SK-N-SH treated with all-trans-retinoic acid at 6 μM for 48 hours (cell line): ENCODE results near the gene KIF12.

ENCODE experiments used
- ATAC-seq: fragments of 200-7000 bp; cut with Tn5 transposase; 3 replicates; pipeline ENCODE4 v1.9.1; 2020; ENCODE audit warnings: mild to moderate bottlenecking, moderate library complexity
- ARNTL ChIP-seq: fragments of 450-650 bp; formaldehyde crosslinking; IDR thresholded peaks from 2 replicates; pipeline ENCODE4 v1.5.0; 2020; ENCODE audit warnings: low read depth, mild to moderate bottlenecking, moderate library complexity, borderline replicate concordance
- BACH2 ChIP-seq: fragments of 250-450 bp; sonication (Bioruptor Pico); IDR thresholded peaks from 2 replicates; pipeline ENCODE4 v1.9.0; 2021; ENCODE audit warnings: mild to moderate bottlenecking, borderline replicate concordance
- CREB5 ChIP-seq: fragments of 250-450 bp; sonication (Bioruptor Pico); IDR thresholded peaks from 2 replicates; pipeline ENCODE4 v1.5.1; 2020; ENCODE audit warnings: low read depth, mild to moderate bottlenecking, moderate library complexity
- CSDC2 ChIP-seq: fragments of 250-450 bp; sonication (Bioruptor Pico); IDR thresholded peaks from 2 replicates; pipeline ENCODE4 v1.5.0; 2020; ENCODE audit warnings: mild to moderate bottlenecking, moderate library complexity
- CSRNP3 ChIP-seq: fragments of 250-450 bp; sonication (Bioruptor Pico); IDR thresholded peaks from 2 replicates; pipeline ENCODE4 v1.5.1; 2021; ENCODE audit warnings: mild to moderate bottlenecking, moderate library complexity
- GLIS3 ChIP-seq: fragments of 250-450 bp; sonication (Bioruptor Pico); IDR thresholded peaks from 2 replicates; pipeline ENCODE4 v1.5.0; 2020; ENCODE audit warnings: mild to moderate bottlenecking, moderate library complexity
- ISL1 ChIP-seq: fragments of 250-450 bp; sonication (Bioruptor Pico); IDR thresholded peaks from 2 replicates; pipeline ENCODE4 v2.1.2; 2022; ENCODE audit warnings: mild to moderate bottlenecking, moderate library complexity
- OSR1 ChIP-seq: fragments of 250-450 bp; sonication (Bioruptor Pico); IDR thresholded peaks from 2 replicates; pipeline ENCODE4 v1.8.0; 2022; ENCODE audit warnings: moderate library complexity, mild to moderate bottlenecking, inconsistent platforms
- PPARA ChIP-seq: fragments of 250-450 bp; sonication (Bioruptor Pico); IDR thresholded peaks from 2 replicates; pipeline ENCODE4 v1.5.0; 2020; ENCODE audit warnings: mild to moderate bottlenecking, borderline replicate concordance
- SNAI2 ChIP-seq: fragments of 250-450 bp; sonication (Bioruptor Pico); IDR thresholded peaks from 2 replicates; pipeline ENCODE4 v1.5.0; 2020; ENCODE audit warnings: mild to moderate bottlenecking, moderate library complexity
- TCF4 ChIP-seq: fragments of 250-450 bp; sonication (Bioruptor Pico); IDR thresholded peaks from 2 replicates; pipeline ENCODE4 v1.8.0; 2021; ENCODE audit warnings: mild to moderate bottlenecking, moderate library complexity, borderline replicate concordance
- TOX ChIP-seq: fragments of 250-450 bp; sonication (Bioruptor Pico); IDR thresholded peaks from 2 replicates; pipeline ENCODE4 v1.8.0; 2021; ENCODE audit warnings: mild to moderate bottlenecking, moderate library complexity, borderline replicate concordance
- TSHZ2 ChIP-seq: fragments of 250-450 bp; sonication (Bioruptor Pico); IDR thresholded peaks from 2 replicates; pipeline ENCODE4 v1.5.0; 2020; ENCODE audit warnings: mild to moderate bottlenecking, moderate library complexity
- ZC3H10 ChIP-seq: fragments of 250-450 bp; sonication (Bioruptor Pico); IDR thresholded peaks from 2 replicates; pipeline ENCODE4 v1.5.1; 2021; ENCODE audit warnings: mild to moderate bottlenecking, moderate library complexity
- ZFP30 ChIP-seq: fragments of 450-650 bp; formaldehyde crosslinking; IDR thresholded peaks from 2 replicates; pipeline ENCODE4 v1.5.0; 2022; ENCODE audit warnings: mild to moderate bottlenecking, moderate library complexity
- ZNF565 ChIP-seq: fragments of 450-650 bp; formaldehyde crosslinking; conservative IDR thresholded peaks from 2 replicates; pipeline ENCODE4 v1.5.0; 2020; ENCODE audit warnings: low read depth, mild to moderate bottlenecking, moderate library complexity
- ZNF8 ChIP-seq: fragments of 450-650 bp; formaldehyde crosslinking; IDR thresholded peaks from 2 replicates; pipeline ENCODE4 v1.5.0; 2020; ENCODE audit warnings: mild to moderate bottlenecking, moderate library complexity
- TF ChIP-seq, protein P1 (sequence below): fragments of 250-450 bp; sonication (Bioruptor Pico); IDR thresholded peaks from 2 replicates; pipeline ENCODE4 v1.8.0; 2020; ENCODE audit warnings: mild to moderate bottlenecking, moderate library complexity, borderline replicate concordance
- TF ChIP-seq, protein P2 (sequence below): fragments of 250-450 bp; sonication (Bioruptor Pico); IDR thresholded peaks from 2 replicates; pipeline ENCODE4 v1.8.0; 2021; ENCODE audit warnings: low read depth, mild to moderate bottlenecking, moderate library complexity, borderline replicate concordance

Gene KIF12

DNA sequence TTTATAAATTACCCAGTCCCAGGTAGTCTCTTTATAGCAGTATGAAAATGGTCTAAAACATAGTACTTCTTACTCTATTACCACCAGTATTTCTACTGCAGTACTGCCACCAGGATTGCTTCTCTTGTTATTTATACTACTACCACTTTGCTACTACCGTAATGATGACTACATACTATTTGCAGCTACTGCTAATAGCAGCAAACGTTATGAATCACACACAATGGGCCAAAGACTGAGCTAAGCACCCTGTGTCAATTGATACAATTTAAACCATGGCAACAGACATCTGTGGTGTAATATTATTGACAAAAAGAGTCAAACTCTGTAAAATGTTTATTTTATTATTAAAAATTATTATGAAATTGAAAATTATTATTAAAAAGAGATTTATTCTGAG is 15.3 kb upstream of the KIF12 start:
- TF ChIP-seq CSRNP3 (CRISPR knock-in tag) (no peak), SNAI2 (CRISPR knock-in tag) (no peak), CSDC2 (CRISPR knock-in tag) (no peak), TCF4 (CRISPR knock-in tag) (no peak), ARNTL (CRISPR knock-in tag) (no peak), BACH2 (no peak), CREB5 (CRISPR knock-in tag) (no peak), ZNF565 (no peak), ZC3H10 (CRISPR knock-in tag) (no peak), ISL1 (CRISPR knock-in tag) (no peak), ZNF8 (CRISPR knock-in tag) (no peak), PPARA (CRISPR knock-in tag) (no peak), TSHZ2 (CRISPR knock-in tag) (no peak), GLIS3 (CRISPR knock-in tag) (no peak), ZFP30 (no peak), OSR1 (CRISPR knock-in tag) (no peak), TOX (CRISPR knock-in tag) (no peak)
- TF ChIP-seq, protein P1, sequence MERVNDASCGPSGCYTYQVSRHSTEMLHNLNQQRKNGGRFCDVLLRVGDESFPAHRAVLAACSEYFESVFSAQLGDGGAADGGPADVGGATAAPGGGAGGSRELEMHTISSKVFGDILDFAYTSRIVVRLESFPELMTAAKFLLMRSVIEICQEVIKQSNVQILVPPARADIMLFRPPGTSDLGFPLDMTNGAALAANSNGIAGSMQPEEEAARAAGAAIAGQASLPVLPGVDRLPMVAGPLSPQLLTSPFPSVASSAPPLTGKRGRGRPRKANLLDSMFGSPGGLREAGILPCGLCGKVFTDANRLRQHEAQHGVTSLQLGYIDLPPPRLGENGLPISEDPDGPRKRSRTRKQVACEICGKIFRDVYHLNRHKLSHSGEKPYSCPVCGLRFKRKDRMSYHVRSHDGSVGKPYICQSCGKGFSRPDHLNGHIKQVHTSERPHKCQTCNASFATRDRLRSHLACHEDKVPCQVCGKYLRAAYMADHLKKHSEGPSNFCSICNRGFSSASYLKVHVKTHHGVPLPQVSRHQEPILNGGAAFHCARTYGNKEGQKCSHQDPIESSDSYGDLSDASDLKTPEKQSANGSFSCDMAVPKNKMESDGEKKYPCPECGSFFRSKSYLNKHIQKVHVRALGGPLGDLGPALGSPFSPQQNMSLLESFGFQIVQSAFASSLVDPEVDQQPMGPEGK = no peak
- TF ChIP-seq, protein P2, sequence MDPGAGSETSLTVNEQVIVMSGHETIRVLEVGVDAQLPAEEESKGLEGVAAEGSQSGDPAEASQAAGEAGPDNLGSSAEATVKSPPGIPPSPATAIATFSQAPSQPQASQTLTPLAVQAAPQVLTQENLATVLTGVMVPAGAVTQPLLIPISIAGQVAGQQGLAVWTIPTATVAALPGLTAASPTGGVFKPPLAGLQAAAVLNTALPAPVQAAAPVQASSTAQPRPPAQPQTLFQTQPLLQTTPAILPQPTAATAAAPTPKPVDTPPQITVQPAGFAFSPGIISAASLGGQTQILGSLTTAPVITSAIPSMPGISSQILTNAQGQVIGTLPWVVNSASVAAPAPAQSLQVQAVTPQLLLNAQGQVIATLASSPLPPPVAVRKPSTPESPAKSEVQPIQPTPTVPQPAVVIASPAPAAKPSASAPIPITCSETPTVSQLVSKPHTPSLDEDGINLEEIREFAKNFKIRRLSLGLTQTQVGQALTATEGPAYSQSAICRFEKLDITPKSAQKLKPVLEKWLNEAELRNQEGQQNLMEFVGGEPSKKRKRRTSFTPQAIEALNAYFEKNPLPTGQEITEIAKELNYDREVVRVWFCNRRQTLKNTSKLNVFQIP (CRISPR knock-in tag) = no peak
- ATAC-seq = no peak

DNA sequence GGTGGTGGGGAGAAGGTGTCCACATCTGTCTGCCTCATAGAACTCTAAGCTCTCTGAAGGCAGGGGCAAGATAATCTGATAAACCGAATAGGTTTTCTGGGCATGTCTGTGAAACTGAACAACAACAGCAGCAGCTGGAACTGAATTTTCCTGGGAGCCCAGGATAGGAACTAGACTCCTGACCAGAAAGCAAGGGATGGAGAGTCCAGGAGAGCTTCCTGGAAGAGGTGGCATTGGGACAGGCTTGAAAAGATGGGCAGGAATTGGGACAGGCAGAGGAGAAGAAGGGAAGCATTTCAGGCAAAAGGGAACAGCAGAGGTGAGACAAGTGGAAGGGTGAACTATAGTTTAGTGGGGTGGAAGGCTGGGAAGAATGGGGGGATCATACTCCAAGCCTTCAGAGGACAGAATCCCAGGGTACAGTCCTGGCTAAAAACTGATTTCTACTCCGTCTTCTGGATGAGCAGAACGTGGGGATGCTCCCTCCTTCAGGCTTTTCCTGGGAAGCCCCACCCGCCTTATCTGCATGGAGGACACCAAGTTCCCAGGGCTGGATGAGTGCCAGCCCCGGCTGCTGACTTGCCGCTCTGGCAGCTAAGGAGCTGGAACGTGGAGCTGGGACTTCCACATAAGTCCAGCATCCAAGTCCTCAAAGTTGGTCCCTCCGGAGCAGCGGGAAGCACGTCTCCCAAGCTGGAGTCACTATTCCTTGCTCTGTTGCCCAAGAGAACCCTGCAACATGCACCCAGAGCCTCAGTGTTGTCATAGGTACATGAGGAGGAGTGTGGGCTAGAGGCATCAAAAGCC is 13.9 kb upstream of the KIF12 start:
- peak; percentile 58 for ATAC-seq
- TF ChIP-seq, protein P2 (CRISPR knock-in tag) = no peak
- TF ChIP-seq SNAI2 (CRISPR knock-in tag) = no peak
- no peak for TF ChIP-seq BACH2
- TF ChIP-seq ARNTL (CRISPR knock-in tag) = no peak
- TF ChIP-seq OSR1 (CRISPR knock-in tag) = no peak
- TF ChIP-seq TCF4 (CRISPR knock-in tag) = no peak
- TF ChIP-seq TOX (CRISPR knock-in tag) = no peak
- TF ChIP-seq CSRNP3 (CRISPR knock-in tag) = no peak
- TF ChIP-seq ZNF565 = no peak
- TF ChIP-seq ISL1 (CRISPR knock-in tag) = no peak
- TF ChIP-seq, protein P1 = no peak
- no peak for TF ChIP-seq CREB5 (CRISPR knock-in tag)
- TF ChIP-seq ZC3H10 (CRISPR knock-in tag) = no peak
- no peak for TF ChIP-seq PPARA (CRISPR knock-in tag)
- no peak for TF ChIP-seq ZFP30
- no peak for TF ChIP-seq CSDC2 (CRISPR knock-in tag)
